Colonic mucosa (tissue), 4 donors: ENCODE data around the gene DLG2. TPM values are rescaled to one million over a fixed set of nuclear protein-coding genes. Genes with fewer than 3 reads are reported as not detected.

Experiments
- DNase-seq: peaks from one replicate; pipeline ENCODE4 v3.0.0-alpha.2; 2020
- H3K27ac ChIP-seq: fragments of 200-600 bp; one replicate; pipeline ENCODE4 v1.8.0; 2021
- H3K27me3 ChIP-seq: fragments of 200-600 bp; one replicate; pipeline ENCODE4 v1.8.0; 2021
- H3K36me3 ChIP-seq: fragments of 200-600 bp; one replicate; pipeline ENCODE4 v1.8.0; 2021
- H3K4me1 ChIP-seq: fragments of 200-600 bp; one replicate; pipeline ENCODE4 v1.8.0; 2021; ENCODE audit warnings: mild to moderate bottlenecking
- H3K4me3 ChIP-seq: fragments of 200-600 bp; one replicate; pipeline ENCODE4 v1.8.0; 2021
- H3K9ac ChIP-seq, 2 donors: one replicate each; pipeline ENCODE4 v1.7.0; 2013; ENCODE audit warnings: control low read depth in 2 of 2, low read depth in 2 of 2, low read length in 2 of 2
- H3K9me3 ChIP-seq: fragments of 200-600 bp; one replicate; pipeline ENCODE4 v1.8.0; 2021
- CTCF ChIP-seq: fragments of 200-600 bp; IDR thresholded peaks from one replicate; pipeline ENCODE4 v1.8.0; 2022; ENCODE audit warnings: antibody characterized with exemption, mild to moderate bottlenecking
- intact Hi-C: fragments of 100-400 bp; cut with DNase I; formaldehyde crosslinking; loops from one replicate; pipeline ENCODE4 v1.14.1; 2022
- total RNA-seq, 2 donors: library from RNA; stranded (reverse); fragmentation: NEBNext Ultra II Directional in 1 of 2; extraction: Animal tissue kit (Norgen Biotek cat#: 25700) in 1 of 2; gene quantifications; one replicate each; pipeline ENCODE4 v1.2.1, GENCODE V29; 2021
- donor health status: healthy.
- donor health status: DM: no; HTN: no; CAD: no.
- donor health status: DM: no; HTN: no; CAD: no.

The DLG2 gene
- total RNA-seq, 2 donors from 2014 or later: 1.4 to 3.3 TPM

GRCh38 chr11:84580428-84580827, 1046.7 kb downstream of the DLG2 start:
- no peak for DNase-seq
- Histone ChIP-seq H3K9me3 (no peaks in the 10 kb centered on the region), H3K36me3 (no peaks in the 10 kb centered on the region), H3K4me3 (no peak overlapping the region), H3K27me3 (no peaks in the 10 kb centered on the region), H3K9ac (peak overlapping the region in 1 of 2 donors; percentile 34), H3K4me1 (no peaks in the 10 kb centered on the region), H3K27ac (peak overlapping the region; percentile 36)
- TF ChIP-seq CTCF: no peak
- intact Hi-C loops: no loop called here

DNA sequence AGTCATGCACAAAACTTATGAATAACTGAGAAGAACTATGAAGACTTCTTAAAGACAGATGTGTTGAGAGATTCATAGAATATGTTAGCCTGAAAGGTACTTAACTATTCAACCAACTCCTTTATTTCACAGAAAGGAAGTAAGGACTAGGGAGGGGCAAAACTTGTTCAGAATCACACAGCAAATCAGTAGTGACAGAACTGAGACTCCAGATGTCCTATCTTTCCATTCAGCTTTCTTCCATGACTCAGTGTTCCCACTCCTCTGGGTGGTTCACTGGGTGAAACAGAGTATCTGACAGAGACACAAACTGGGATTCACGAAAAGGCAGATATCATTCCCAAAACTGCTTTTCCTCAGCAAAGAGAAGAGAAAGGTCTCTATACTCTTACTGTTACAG, 1053.3 kb downstream of the DLG2 start:
- intact Hi-C loops: no loop called here
- H3K27me3 ChIP-seq: no peaks in the 10 kb centered on the region
- no peak for TF ChIP-seq CTCF

GRCh38 chr11:84566671-84567070, 1060.5 kb downstream of the DLG2 start:
- intact Hi-C loops: no loop called here
- no peak overlapping the region for H3K4me3 ChIP-seq
- H3K9ac ChIP-seq: no peak overlapping the region
- DNase-seq: no peak
- H3K4me1 ChIP-seq: no peaks in the 10 kb centered on the region
- no peaks in the 10 kb centered on the region for H3K36me3 ChIP-seq
- no peaks in the 10 kb centered on the region for H3K9me3 ChIP-seq
- TF ChIP-seq CTCF: no peak
- no peak overlapping the region for H3K27ac ChIP-seq
- no peaks in the 10 kb centered on the region for H3K27me3 ChIP-seq

More for the DNA sequence above, 1053.3 kb downstream of the DLG2 start:
- Histone ChIP-seq H3K36me3 (no peaks in the 10 kb centered on the region), H3K4me1 (no peaks in the 10 kb centered on the region), H3K9me3 (no peaks in the 10 kb centered on the region), H3K27ac (no peak overlapping the region), H3K4me3 (no peak overlapping the region), H3K9ac (no peak overlapping the region)
- DNase-seq: no peak

GRCh38 chr11:84564867-84565184, 1062.3 kb downstream of the DLG2 start:
- Histone ChIP-seq H3K36me3 (no peaks in the 10 kb centered on the region), H3K9ac (no peak overlapping the region), H3K27me3 (no peaks in the 10 kb centered on the region), H3K4me3 (no peak overlapping the region), H3K9me3 (no peaks in the 10 kb centered on the region), H3K27ac (no peak overlapping the region), H3K4me1 (no peaks in the 10 kb centered on the region)
- no peak for TF ChIP-seq CTCF
- intact Hi-C loops: no loop called here
- no peak for DNase-seq

- Histone ChIP-seq H3K4me3 (no peak overlapping the region), H3K9ac (no peak overlapping the region), H3K27me3 (no peaks in the 10 kb centered on the region), H3K4me1 (no peaks in the 10 kb centered on the region), H3K27ac (no peak overlapping the region), H3K9me3 (no peaks in the 10 kb centered on the region), H3K36me3 (no peaks in the 10 kb centered on the region)
- peak; percentile 75 for TF ChIP-seq CTCF
- intact Hi-C loops: no loop called here
- peak; percentile 64 for DNase-seq
Observed at GRCh38 chr11:84564180-84564866, 1062.8 kb downstream of the DLG2 start.
